Measurements from ENCODE around the gene CNEP1R1.

DNA sequence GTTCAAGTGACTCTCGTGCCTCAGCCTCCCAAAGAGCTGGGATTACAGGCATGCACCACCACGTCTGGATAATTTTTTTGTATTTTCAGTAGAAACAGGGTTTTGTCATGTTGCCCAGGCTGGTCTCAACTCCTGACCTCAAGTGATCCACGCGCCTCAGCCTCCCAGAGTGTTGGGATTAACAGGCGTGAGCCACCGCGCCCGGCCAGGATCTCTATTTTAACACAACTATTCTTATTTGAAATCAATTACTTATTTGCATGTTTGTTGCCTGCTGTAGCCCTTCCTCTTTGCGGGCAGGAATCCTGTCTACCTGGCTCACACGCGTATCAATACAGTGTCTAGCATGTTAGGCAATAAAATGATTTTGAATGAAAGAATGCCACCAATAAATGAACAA lies 818 bp upstream of the CNEP1R1 start:
- TF ChIP-seq, protein P1, sequence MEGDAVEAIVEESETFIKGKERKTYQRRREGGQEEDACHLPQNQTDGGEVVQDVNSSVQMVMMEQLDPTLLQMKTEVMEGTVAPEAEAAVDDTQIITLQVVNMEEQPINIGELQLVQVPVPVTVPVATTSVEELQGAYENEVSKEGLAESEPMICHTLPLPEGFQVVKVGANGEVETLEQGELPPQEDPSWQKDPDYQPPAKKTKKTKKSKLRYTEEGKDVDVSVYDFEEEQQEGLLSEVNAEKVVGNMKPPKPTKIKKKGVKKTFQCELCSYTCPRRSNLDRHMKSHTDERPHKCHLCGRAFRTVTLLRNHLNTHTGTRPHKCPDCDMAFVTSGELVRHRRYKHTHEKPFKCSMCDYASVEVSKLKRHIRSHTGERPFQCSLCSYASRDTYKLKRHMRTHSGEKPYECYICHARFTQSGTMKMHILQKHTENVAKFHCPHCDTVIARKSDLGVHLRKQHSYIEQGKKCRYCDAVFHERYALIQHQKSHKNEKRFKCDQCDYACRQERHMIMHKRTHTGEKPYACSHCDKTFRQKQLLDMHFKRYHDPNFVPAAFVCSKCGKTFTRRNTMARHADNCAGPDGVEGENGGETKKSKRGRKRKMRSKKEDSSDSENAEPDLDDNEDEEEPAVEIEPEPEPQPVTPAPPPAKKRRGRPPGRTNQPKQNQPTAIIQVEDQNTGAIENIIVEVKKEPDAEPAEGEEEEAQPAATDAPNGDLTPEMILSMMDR (conservative IDR thresholded peaks at IDR 0.05 in 1 of 2, IDR thresholded peaks at IDR 0.05 in 1 of 2; ENCODE audit: low read depth in 1 of 2, low read length in 2 of 2) = no peak
- no peak for TF ChIP-seq EZH2 (IDR thresholded peaks at IDR 0.05; ENCODE audit: low read length, missing control alignments)

All from fibroblast of lung (primary cell).